HFF-Myc (cell line): ENCODE data around the gene CREB3L1.

Experiments
- DNase-seq: peaks from one replicate; pipeline ENCODE4 v3.0.0-alpha.2; 2011; ENCODE audit warnings: low read depth; ENCODE audit errors: extremely low read depth
- H3K4me3 ChIP-seq: replicated peaks from 2 replicates; pipeline ENCODE4 v1.5.1; 2011; ENCODE audit warnings: low read depth, mild to moderate bottlenecking, control low read depth, low read length
- TF ChIP-seq, protein P1 (sequence below): IDR thresholded peaks from 2 replicates; pipeline ENCODE4 v1.5.1; 2012; ENCODE audit warnings: mild to moderate bottlenecking, low read depth, low read length, control low read depth; ENCODE audit errors: missing control alignments

CREB3L1 gene

DNA sequence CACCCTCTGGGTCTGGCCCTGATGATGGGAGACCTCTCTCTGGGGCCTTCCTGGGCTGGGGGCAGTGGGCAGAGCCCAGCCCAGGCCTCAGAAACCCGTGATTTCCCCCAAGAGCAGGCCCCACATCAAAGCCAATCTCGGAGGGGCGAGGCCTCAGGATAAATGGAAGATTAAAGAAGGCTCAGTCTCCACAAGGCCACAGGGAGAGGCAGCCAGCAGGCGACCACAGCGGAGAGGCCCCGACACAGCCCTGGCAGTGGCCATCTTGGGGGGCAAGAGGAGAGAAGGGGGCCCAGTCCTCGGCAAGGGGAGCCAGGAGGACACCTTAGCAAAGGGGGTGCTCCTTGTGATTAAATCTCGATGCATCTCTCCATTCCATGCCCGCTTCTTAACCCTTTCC, 12.5 kb upstream of the CREB3L1 start:
- TF ChIP-seq, protein P1, sequence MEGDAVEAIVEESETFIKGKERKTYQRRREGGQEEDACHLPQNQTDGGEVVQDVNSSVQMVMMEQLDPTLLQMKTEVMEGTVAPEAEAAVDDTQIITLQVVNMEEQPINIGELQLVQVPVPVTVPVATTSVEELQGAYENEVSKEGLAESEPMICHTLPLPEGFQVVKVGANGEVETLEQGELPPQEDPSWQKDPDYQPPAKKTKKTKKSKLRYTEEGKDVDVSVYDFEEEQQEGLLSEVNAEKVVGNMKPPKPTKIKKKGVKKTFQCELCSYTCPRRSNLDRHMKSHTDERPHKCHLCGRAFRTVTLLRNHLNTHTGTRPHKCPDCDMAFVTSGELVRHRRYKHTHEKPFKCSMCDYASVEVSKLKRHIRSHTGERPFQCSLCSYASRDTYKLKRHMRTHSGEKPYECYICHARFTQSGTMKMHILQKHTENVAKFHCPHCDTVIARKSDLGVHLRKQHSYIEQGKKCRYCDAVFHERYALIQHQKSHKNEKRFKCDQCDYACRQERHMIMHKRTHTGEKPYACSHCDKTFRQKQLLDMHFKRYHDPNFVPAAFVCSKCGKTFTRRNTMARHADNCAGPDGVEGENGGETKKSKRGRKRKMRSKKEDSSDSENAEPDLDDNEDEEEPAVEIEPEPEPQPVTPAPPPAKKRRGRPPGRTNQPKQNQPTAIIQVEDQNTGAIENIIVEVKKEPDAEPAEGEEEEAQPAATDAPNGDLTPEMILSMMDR = no peak
- no peak for DNase-seq
- no peak overlapping the region for H3K4me3 ChIP-seq

DNA sequence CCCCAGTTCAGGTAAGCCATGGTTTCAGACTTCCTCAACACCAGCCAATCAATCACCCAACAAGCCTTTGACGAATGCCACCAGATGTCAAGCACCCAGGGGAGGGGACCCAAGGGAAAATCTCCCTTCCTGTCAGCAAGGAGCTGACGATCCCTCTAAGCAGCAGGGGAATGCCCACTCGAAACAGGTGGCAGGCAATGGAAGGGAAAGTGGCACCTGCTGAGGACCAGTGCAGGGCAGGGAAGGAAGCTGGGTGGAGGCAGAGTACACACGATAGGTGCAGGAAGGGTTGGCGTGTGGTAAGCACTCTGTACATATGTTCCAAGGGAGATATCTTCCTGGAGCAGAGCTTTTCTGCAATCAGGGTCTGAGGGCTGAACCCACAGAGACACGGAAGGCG, 11.7 kb upstream of the CREB3L1 start:
- TF ChIP-seq, protein P1 = no peak
- H3K4me3 ChIP-seq = no peak overlapping the region
- DNase-seq = no peak

DNA sequence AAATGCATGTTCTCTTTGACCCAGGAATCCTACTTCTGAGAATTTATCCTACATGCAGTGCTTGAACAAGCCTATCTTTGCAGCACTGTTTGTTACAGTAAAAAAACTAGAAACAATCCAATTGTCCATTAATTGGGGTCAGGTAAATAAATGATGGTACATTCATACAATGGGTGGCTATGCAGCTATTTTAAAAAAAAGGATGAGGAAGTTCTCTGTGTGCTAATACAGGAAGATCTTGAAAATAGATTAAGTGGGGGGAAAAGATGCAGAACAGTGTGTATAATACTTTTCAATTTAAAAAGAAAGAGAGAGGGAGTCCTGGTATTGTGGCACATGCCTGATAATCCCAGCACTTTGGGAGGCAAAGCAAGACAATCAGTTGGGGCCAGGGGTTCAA, 9.5 kb upstream of the CREB3L1 start:
- no peak for DNase-seq
- TF ChIP-seq, protein P1 = no peak
- H3K4me3 ChIP-seq = no peak overlapping the region

DNA sequence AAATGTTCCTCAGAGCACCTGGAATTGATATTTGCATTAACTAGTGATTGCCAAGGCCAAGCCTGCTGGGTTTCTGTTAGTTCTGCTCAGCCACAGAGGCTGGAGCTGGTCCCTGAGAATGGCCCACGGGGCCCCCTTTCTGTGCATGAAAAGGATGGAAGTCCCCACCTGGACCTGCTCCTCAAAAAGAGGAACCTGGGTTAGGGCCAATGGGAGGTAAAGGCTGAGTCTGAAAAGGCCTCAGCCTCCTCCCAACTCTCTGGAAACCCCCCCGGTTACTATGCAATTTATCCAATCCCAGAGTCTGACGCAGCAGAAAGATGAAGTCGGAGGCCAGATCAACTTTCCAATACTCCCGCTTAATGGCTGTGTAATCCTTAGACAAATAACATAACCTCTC, 6.8 kb upstream of the CREB3L1 start:
- TF ChIP-seq, protein P1 = no peak
- no peak for DNase-seq
- H3K4me3 ChIP-seq = no peak overlapping the region

DNA sequence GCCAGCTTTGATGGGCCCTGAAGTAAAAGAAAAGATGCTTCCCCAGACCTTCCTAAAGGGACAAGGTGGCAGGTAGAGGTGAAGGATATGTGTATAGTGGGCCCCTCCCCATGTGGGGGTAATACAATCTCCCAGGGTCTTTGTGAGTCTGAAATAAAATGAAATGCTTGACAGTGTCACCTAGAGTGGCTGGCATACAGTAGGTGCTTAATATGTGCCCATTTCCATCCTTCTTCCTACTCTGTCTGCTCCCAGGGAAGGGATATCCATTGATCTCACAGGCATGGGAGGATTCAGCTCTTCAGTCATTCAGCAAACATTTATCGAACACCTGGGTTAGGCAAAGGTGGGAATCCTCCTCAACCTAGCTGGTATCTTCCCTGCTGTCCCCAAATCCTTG, 6.1 kb upstream of the CREB3L1 start:
- TF ChIP-seq, protein P1 = no peak
- DNase-seq = no peak

DNA sequence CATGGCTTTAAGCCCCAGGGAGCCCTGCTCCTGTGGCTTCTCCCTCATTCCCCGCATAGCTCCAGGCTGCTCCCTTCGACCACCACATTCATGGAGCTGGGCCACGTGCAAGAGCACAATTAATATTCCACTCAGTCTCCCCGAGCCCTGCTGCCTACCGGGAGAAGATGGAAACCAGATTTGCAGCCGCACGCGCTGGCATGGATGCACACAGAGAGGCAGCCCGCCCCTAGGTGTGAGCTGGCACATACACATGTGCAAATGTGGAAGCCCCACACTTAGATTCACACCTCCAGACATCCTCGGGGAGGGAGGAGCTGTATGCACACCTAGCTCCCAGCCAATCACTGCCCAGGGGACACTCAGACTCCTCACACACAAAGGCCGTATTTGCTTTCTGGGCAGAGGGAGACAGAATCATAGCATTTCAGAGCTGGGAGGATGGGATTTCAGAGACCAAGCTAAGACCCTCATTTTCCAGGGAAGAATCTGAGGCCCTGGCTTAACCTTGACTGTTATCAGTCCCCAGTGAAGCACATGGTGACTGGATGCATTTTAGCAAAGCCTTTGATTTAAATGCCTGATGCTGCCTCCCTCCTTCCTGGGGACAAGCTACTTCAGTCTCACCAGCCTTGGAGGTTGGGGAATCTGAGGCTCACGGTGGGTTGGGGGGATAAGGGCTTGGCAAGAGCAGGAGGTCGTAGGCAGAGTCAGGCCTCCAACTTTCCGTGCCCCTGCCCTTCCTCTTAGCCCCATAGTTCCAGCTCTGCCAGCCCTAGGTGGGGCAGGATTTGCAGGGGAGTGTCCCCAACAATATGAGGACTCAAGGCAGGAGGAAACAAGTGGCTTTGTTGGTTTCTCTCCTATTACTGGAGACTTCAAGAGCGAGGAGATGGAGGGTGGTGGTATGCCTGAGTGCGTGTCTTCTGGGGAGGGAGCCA, 5.3 kb upstream of the CREB3L1 start:
- H3K4me3 ChIP-seq = no peak overlapping the region
- no peak for DNase-seq
- TF ChIP-seq, protein P1 = no peak

More for the DNA sequence above, 6.1 kb upstream of the CREB3L1 start:
- no peak overlapping the region for H3K4me3 ChIP-seq
